ENCODE measurements around the gene MTCL3.

MTCL3 gene

GRCh38 chr6:127460465-127460864 lies 58.7 kb downstream of the MTCL3 start:
- no peak for DNase-seq (ENCODE audit: low read depth in 1 of 2, low spot score in 1 of 2)
- H3K4me3 ChIP-seq = no peak overlapping the region
- no peak for ATAC-seq
- ChIA-PET CTCF (interaction anchor here (1.2 to 2.5 kb wide), 3 partner anchors 9 to 79 kb away, joined by 3 to 5 read pairs (median 4); no protein-coding TSS in a partner anchor), POLR2A (no interaction called here)
- H3K4me2 ChIP-seq = no peak overlapping the region
- no peaks in the 10 kb centered on the region for H3K9me3 ChIP-seq
- 86% methylated on average over 1 of the region's 1 CpG for WGBS (ENCODE audit: missing lambda C conversion rate)
- peaks cover 5% of the 10 kb centered on the region; the same call in 1 of the 3 replicates for H3K4me1 ChIP-seq
- FAIRE-seq = no peak
- TF ChIP-seq EHMT2 (IDR thresholded peaks at IDR 0.05; ENCODE audit: low read depth) = no peak
- TF ChIP-seq NFE2L2 (conservative IDR thresholded peaks at IDR 0.05; ENCODE audit: low read length) = no peak
- TF ChIP-seq CHD2 (IDR thresholded peaks at IDR 0.05; ENCODE audit: low read length, partially characterized antibody) = no peak
- no peak for TF ChIP-seq E2F6 (IDR thresholded peaks at IDR 0.05; ENCODE audit: borderline replicate concordance, low read depth)
- TF ChIP-seq RNF2 (IDR thresholded peaks at IDR 0.05; ENCODE audit: borderline replicate concordance, low read depth) = no peak
- TF ChIP-seq FOSB (CRISPR knock-in tag; IDR thresholded peaks at IDR 0.05) = no peak
- no peak for TF ChIP-seq HES2 (IDR thresholded peaks at IDR 0.05)
- no peak for TF ChIP-seq ATOH8 (CRISPR knock-in tag; IDR thresholded peaks at IDR 0.05; ENCODE audit: low read depth)
- TF ChIP-seq JUN (IDR thresholded peaks at IDR 0.05) = no peak
- no peak for TF ChIP-seq HMGXB4 (CRISPR knock-in tag; IDR thresholded peaks at IDR 0.05; ENCODE audit: borderline replicate concordance)
- no peak overlapping the region for H3K27ac ChIP-seq

- no peak within 1 kb of the TSS for H3K4me3 ChIP-seq
- POLR2A ChIA-PET = no interaction called here
- no peak for FAIRE-seq
- TF ChIP-seq MYC (IDR thresholded peaks at IDR 0.05; ENCODE audit: borderline replicate concordance, low read length) (no peak), JUNB (IDR thresholded peaks at IDR 0.05) (no peak), HDAC2 (IDR thresholded peaks at IDR 0.05) (no peak)
- peaks cover 5% of the 10 kb centered on the region; the same call in 1 of the 3 replicates for H3K4me1 ChIP-seq
- H3K9me3 ChIP-seq = no peaks in the 10 kb centered on the region
- ATAC-seq = no peak
- CTCF ChIA-PET = interaction anchor here (1.2 to 2.5 kb wide), 4 partner anchors 8 to 80 kb away, joined by 3 to 6 read pairs (median 4); no protein-coding TSS in a partner anchor
- DNase-seq (ENCODE audit: low read depth in 1 of 2, low spot score in 1 of 2) = no peak
- WGBS (ENCODE audit: missing lambda C conversion rate) = 87% methylated on average over 4 of the region's 4 CpGs
- no peak within 1 kb of the TSS for H3K4me2 ChIP-seq
- H3K27ac ChIP-seq = no peak within 1 kb of the TSS
These were observed 59.9 kb downstream of the MTCL3 start, which contains the start of gene KIAA0408 for GRCh38 chr6:127459231-127459641. Gene KIAA0408 (minus strand): TSS chr6:127459389. CDS start chr6:127453981, 5,408 bp downstream.

GRCh38 chr6:127458817-127459216 lies 60.3 kb downstream of the MTCL3 start:
- 80% methylated on average over 4 of the region's 4 CpGs for WGBS (ENCODE audit: missing lambda C conversion rate)
- Histone ChIP-seq H3K4me3 (no peak overlapping the region), H3K4me1 (peaks cover 5% of the 10 kb centered on the region; the same call in 1 of the 3 replicates), H3K27ac (no peak overlapping the region), H3K4me2 (no peak overlapping the region), H3K9me3 (no peaks in the 10 kb centered on the region)
- ChIA-PET CTCF (interaction anchor here (1.2 to 2.5 kb wide), 2 partner anchors 9 to 58 kb away, joined by 5 to 6 read pairs; no protein-coding TSS in a partner anchor), POLR2A (interaction anchor here (0.6 kb wide), 1 partner anchor 299 kb away, joined by 4 read pairs; no protein-coding TSS in a partner anchor)
- TF ChIP-seq FOSL2 (IDR thresholded peaks at IDR 0.05) = no peak
- TF ChIP-seq FOSL2 (CRISPR knock-in tag; IDR thresholded peaks at IDR 0.05) = no peak
- no peak for TF ChIP-seq TP53 (CRISPR knock-in tag; IDR thresholded peaks at IDR 0.05)
- no peak for TF ChIP-seq EHF (CRISPR knock-in tag; IDR thresholded peaks at IDR 0.05)
- no peak for TF ChIP-seq MAFK (IDR thresholded peaks at IDR 0.05; ENCODE audit: partially characterized antibody)
- TF ChIP-seq NFE2L2 (conservative IDR thresholded peaks at IDR 0.05; ENCODE audit: low read length) = no peak
- TF ChIP-seq ATOH8 (CRISPR knock-in tag; IDR thresholded peaks at IDR 0.05; ENCODE audit: low read depth) = no peak
- TF ChIP-seq PHF8 (IDR thresholded peaks at IDR 0.05; ENCODE audit: borderline replicate concordance, low read depth) = no peak
- no peak for TF ChIP-seq POLR2AphosphoS2 (conservative IDR thresholded peaks at IDR 0.05; ENCODE audit: low read length)
- no peak for TF ChIP-seq ZFP36 (IDR thresholded peaks at IDR 0.05; ENCODE audit: borderline replicate concordance, partially characterized antibody)
- no peak for TF ChIP-seq HDAC2 (IDR thresholded peaks at IDR 0.05)
- no peak for TF ChIP-seq ZC3H11A (IDR thresholded peaks at IDR 0.05)
- no peak for TF ChIP-seq FOSB (CRISPR knock-in tag; IDR thresholded peaks at IDR 0.05)
- TF ChIP-seq BHLHE40 (IDR thresholded peaks at IDR 0.05; ENCODE audit: low read depth, low read length) = no peak
- no peak for TF ChIP-seq HEYL (CRISPR knock-in tag; IDR thresholded peaks at IDR 0.05)
- no peak for TF ChIP-seq GATA3 (IDR thresholded peaks at IDR 0.05; ENCODE audit: borderline replicate concordance)
- TF ChIP-seq TFCP2L1 (CRISPR knock-in tag; IDR thresholded peaks at IDR 0.05) = no peak
- TF ChIP-seq CBX2 (IDR thresholded peaks at IDR 0.05; ENCODE audit: borderline replicate concordance, low read depth) = no peak
- no peak for TF ChIP-seq RAD21 (conservative IDR thresholded peaks at IDR 0.05 in 1 of 2, IDR thresholded peaks at IDR 0.05 in 1 of 2)
- no peak for DNase-seq (ENCODE audit: low read depth in 1 of 2, low spot score in 1 of 2)
- no peak for ATAC-seq
- FAIRE-seq = no peak
